GM23338 (cell line): Measurements from ENCODE around the gene SMIM31. TPM values are rescaled to one million over a fixed set of nuclear protein-coding genes. Genes with fewer than 3 reads are reported as not detected.

Source experiments
- ATAC-seq: fragments of 200-7000 bp; cut with Tn5 transposase; 3 replicates; pipeline ENCODE4 v1.9.1; 2020
- DNase-seq: peaks from one replicate; pipeline ENCODE4 v3.0.0-alpha.2; 2015; ENCODE audit warnings: low spot score
- H2AFZ ChIP-seq: fragments of 200-600 bp; sonication (generic); 2 replicates; pipeline ENCODE4 v1.8.0; 2016; ENCODE audit warnings: antibody characterized with exemption, mild to moderate bottlenecking, moderate library complexity
- H3F3A ChIP-seq: fragments of 200-600 bp; sonication (generic); replicated peaks from 2 replicates; pipeline ENCODE4 v1.8.0; 2017; ENCODE audit warnings: antibody characterized with exemption, mixed run types, low read depth
- H3K27ac ChIP-seq: fragments of 200-600 bp; sonication (generic); 2 replicates; pipeline ENCODE4 v1.6.1; 2016; ENCODE audit warnings: low read depth
- H3K27me3 ChIP-seq: fragments of 200-600 bp; sonication (generic); 2 replicates; pipeline ENCODE4 v1.8.0; 2016; ENCODE audit warnings: mild to moderate bottlenecking, mixed run types, moderate library complexity; ENCODE audit not compliant: insufficient read depth
- H3K36me3 ChIP-seq: fragments of 200-600 bp; sonication (generic); 2 replicates; pipeline ENCODE4 v1.8.0; 2016; ENCODE audit warnings: mild to moderate bottlenecking; ENCODE audit not compliant: insufficient read depth
- H3K4me1 ChIP-seq: fragments of 200-600 bp; sonication (generic); 2 replicates; pipeline ENCODE4 v1.8.0; 2016; ENCODE audit warnings: mild to moderate bottlenecking, moderate library complexity; ENCODE audit not compliant: insufficient read depth
- H3K4me2 ChIP-seq: fragments of 200-600 bp; sonication (generic); 2 replicates; pipeline ENCODE4 v1.7.1; 2017; ENCODE audit warnings: mixed run types
- H3K4me3 ChIP-seq: fragments of 200-600 bp; sonication (generic); 2 replicates; pipeline ENCODE4 v1.6.1; 2016; ENCODE audit warnings: mixed run types
- H3K79me2 ChIP-seq: fragments of 200-600 bp; sonication (generic); replicated peaks from 2 replicates; pipeline ENCODE4 v1.8.0; 2017; ENCODE audit warnings: mild to moderate bottlenecking; ENCODE audit not compliant: insufficient read depth
- H3K9me2 ChIP-seq: fragments of 200-600 bp; sonication (generic); 2 replicates; pipeline ENCODE4 v1.8.0; 2017; ENCODE audit not compliant: insufficient read depth
- H4K20me1 ChIP-seq: fragments of 200-600 bp; sonication (generic); replicated peaks from 2 replicates; pipeline ENCODE4 v1.8.0; 2017; ENCODE audit warnings: mild to moderate bottlenecking; ENCODE audit not compliant: insufficient read depth
- H3K27ac Mint-ChIP-seq: 2 replicates; pipeline ENCODE4 v1.8.0; 2020; ENCODE audit warnings: inconsistent platforms, mild to moderate bottlenecking, moderate library complexity, mixed read lengths
- H3K27me3 Mint-ChIP-seq: 3 replicates; pipeline ENCODE4 v1.8.0; 2022; ENCODE audit warnings: low read depth, mild to moderate bottlenecking, moderate library complexity, mixed read lengths, inconsistent platforms; ENCODE audit not compliant: insufficient read depth, poor library complexity
- H3K36me3 Mint-ChIP-seq: 3 replicates; pipeline ENCODE4 v1.8.0; 2021; ENCODE audit warnings: low read depth, mild to moderate bottlenecking, inconsistent platforms, moderate library complexity, mixed read lengths
- H3K4me1 Mint-ChIP-seq: 3 replicates; pipeline ENCODE4 v1.8.0; 2020; ENCODE audit warnings: mild to moderate bottlenecking, inconsistent platforms, mixed read lengths
- H3K4me3 Mint-ChIP-seq: 3 replicates; pipeline ENCODE4 v1.8.0; 2021; ENCODE audit warnings: moderate library complexity, mild to moderate bottlenecking, inconsistent platforms, mixed read lengths
- H3K9me3 Mint-ChIP-seq: 3 replicates; pipeline ENCODE4 v1.8.0; 2020; ENCODE audit warnings: moderate library complexity, mild to moderate bottlenecking, inconsistent platforms, mixed read lengths
- CREB1 ChIP-seq: fragments of 250-450 bp; sonication (Bioruptor Pico); IDR thresholded peaks from 2 replicates; pipeline ENCODE4 v1.5.0; 2020; ENCODE audit warnings: low read depth, mild to moderate bottlenecking, moderate library complexity
- CTCF ChIP-seq, 2 experiments: fragments of 200-600 bp in 1 of 2; sonication (generic) in 1 of 2; conservative IDR thresholded peaks; 2 replicates each; pipeline versions ENCODE4 v1.5.1 to v1.6.1; 2016 to 2017; ENCODE audit warnings: antibody characterized with exemption in 2 of 2, low read depth in 2 of 2, mild to moderate bottlenecking in 2 of 2, moderate library complexity in 1 of 2
- ETS1 ChIP-seq: IDR thresholded peaks from 2 replicates; pipeline ENCODE4 v1.6.1; 2016; ENCODE audit warnings: antibody characterized with exemption
- EZH2 ChIP-seq: fragments of 200-600 bp; sonication (generic); IDR thresholded peaks from one replicate; pipeline ENCODE4 v1.8.0; 2017; ENCODE audit warnings: antibody characterized with exemption, mild to moderate bottlenecking, low read depth; ENCODE audit not compliant: unreplicated experiment
- EZH2phosphoT487 ChIP-seq: fragments of 200-600 bp; sonication (generic); IDR thresholded peaks from one replicate; pipeline ENCODE4 v1.8.1; 2018; ENCODE audit warnings: antibody characterized with exemption; ENCODE audit not compliant: unreplicated experiment
- NANOG ChIP-seq: IDR thresholded peaks from 2 replicates; pipeline ENCODE4 v1.6.1; 2016; ENCODE audit warnings: antibody characterized with exemption, borderline replicate concordance
- POLR2AphosphoS5 ChIP-seq: IDR thresholded peaks from 2 replicates; pipeline ENCODE4 v1.6.1; 2016; ENCODE audit warnings: antibody characterized with exemption, low read depth
- STAT1 ChIP-seq: IDR thresholded peaks from one replicate; pipeline ENCODE4 v1.6.1; 2016; ENCODE audit warnings: antibody characterized with exemption; ENCODE audit not compliant: unreplicated experiment
- ZNF114 ChIP-seq: fragments of 250-450 bp; sonication (Bioruptor Pico); IDR thresholded peaks from 2 replicates; pipeline ENCODE4 v1.5.0; 2020; ENCODE audit warnings: mild to moderate bottlenecking, moderate library complexity
- ZNF331 ChIP-seq: fragments of 250-450 bp; sonication (Bioruptor Pico); IDR thresholded peaks from 2 replicates; pipeline ENCODE4 v1.5.0; 2020; ENCODE audit warnings: low read depth, mild to moderate bottlenecking, moderate library complexity
- polyA plus RNA-seq: library from polyadenylated mRNA; unstranded; fragments of >200 nt; fragmentation: Nextera tagmentation; extraction: Ambion mirVana; gene quantifications from 2 replicates; pipeline ENCODE4 v1.2.1, GENCODE V29; 2016
- total RNA-seq: library from RNA; depleted of rRNA; stranded (reverse); fragments of >200 nt; shearing (Covaris generic); gene quantifications from 2 replicates; pipeline ENCODE4 v1.2.3, GENCODE V29; 2014

SMIM31 gene
- total and polyA plus RNA-seq, 2 experiments from 2014 or later, result not detected

- Histone ChIP-seq H3K27me3 (no peaks in the 10 kb centered on the region), H4K20me1 (no peaks in the 10 kb centered on the region), H3K79me2 (no peaks in the 10 kb centered on the region), H3K4me1 (no peaks in the 10 kb centered on the region), H3K4me2 (no peak overlapping the region), H3K4me3 (no peak overlapping the region), H3F3A (no peaks in the 10 kb centered on the region), H3K36me3 (no peaks in the 10 kb centered on the region), H3K27ac (no peak overlapping the region), H2AFZ (no peak overlapping the region), H3K9me2 (no peaks in the 10 kb centered on the region)
- no peak overlapping the region for H3K27ac Mint-ChIP-seq
- no peaks in the 10 kb centered on the region for H3K9me3 Mint-ChIP-seq
- DNase-seq (no peak), ATAC-seq (no peak)
- TF ChIP-seq POLR2AphosphoS5 (no peak), ETS1 (no peak), ZNF331 (no peak), STAT1 (no peak), CREB1 (CRISPR knock-in tag) (no peak), NANOG (no peak), EZH2 (no peak), EZH2phosphoT487 (no peak), ZNF114 (CRISPR knock-in tag) (no peak)
- no peaks in the 10 kb centered on the region for H3K36me3 Mint-ChIP-seq
- no peak overlapping the region for H3K4me3 Mint-ChIP-seq
- H3K4me1 Mint-ChIP-seq, result no peaks in the 10 kb centered on the region
- no peaks in the 10 kb centered on the region for H3K27me3 Mint-ChIP-seq
Observed at GRCh38 chr4:164730705-164731393, 23.1 kb upstream of the SMIM31 start.

GRCh38 chr4:164731827-164732474 is 22.0 kb upstream of the SMIM31 start:
- no peak overlapping the region for H3K4me2 ChIP-seq
- no peaks in the 10 kb centered on the region for H3K79me2 ChIP-seq
- H3K9me2 ChIP-seq, result no peaks in the 10 kb centered on the region
- Mint-ChIP-seq H3K4me3 (no peak overlapping the region), H3K4me1 (no peaks in the 10 kb centered on the region), H3K9me3 (no peaks in the 10 kb centered on the region), H3K27me3 (no peaks in the 10 kb centered on the region), H3K27ac (no peak overlapping the region), H3K36me3 (no peaks in the 10 kb centered on the region)
- ATAC-seq, result peak; percentile 62
- no peaks in the 10 kb centered on the region for H4K20me1 ChIP-seq
- no peak overlapping the region for H3K27ac ChIP-seq
- peak; percentile 71 for DNase-seq
- H3K36me3 ChIP-seq, result no peaks in the 10 kb centered on the region
- H3K4me3 ChIP-seq, result no peak overlapping the region
- H3F3A ChIP-seq, result no peaks in the 10 kb centered on the region
- H3K4me1 ChIP-seq, result no peaks in the 10 kb centered on the region
- no peaks in the 10 kb centered on the region for H3K27me3 ChIP-seq
- TF ChIP-seq CTCF (conservative IDR thresholded peaks at IDR 0.05; ENCODE audit: low read depth in 2 of 2), result peak; percentile 96 to 99
- no peak for TF ChIP-seq STAT1
- H2AFZ ChIP-seq, result no peak overlapping the region
